ENCODE measurements around the gene USP32.
"Not testable (repeated sequence)": the region's sequence is repeated elsewhere in the genome, so short reads cannot be mapped to it uniquely, and the experiment has no call there.

DNA sequence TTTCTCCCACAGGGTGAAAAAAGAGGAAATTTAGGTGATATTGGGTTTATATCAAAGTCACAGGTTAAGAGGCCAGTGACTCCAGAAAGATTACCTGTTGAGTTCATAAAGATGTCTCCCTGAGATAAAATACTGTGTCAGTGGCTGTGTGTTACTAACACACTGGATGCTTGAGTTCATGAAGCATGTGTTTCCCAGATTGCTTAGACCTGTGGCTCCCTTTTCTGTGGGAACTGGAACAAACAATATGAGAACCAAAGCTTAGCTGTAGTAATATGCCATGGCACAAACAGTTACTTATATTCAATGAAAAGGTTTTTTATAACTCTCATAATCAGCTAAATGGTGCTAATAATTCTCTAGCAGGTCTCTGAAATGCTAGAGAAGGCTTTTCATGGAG lies 180.7 kb downstream of the USP32 start:
- TF ChIP-seq EP300 (IDR thresholded peaks at IDR 0.05; ENCODE audit: borderline replicate concordance in 1 of 2, low read depth in 2 of 2, low read length in 2 of 2); BRCA1 (IDR thresholded peaks at IDR 0.05; ENCODE audit: low read depth, low read length); POLR2A (IDR thresholded peaks at IDR 0.05; ENCODE audit: control extremely low read depth in 1 of 2, low read depth in 2 of 2, low read length in 2 of 2); SP1 (IDR thresholded peaks at IDR 0.05; ENCODE audit: low read depth, low read length); SRF (IDR thresholded peaks at IDR 0.05; ENCODE audit: low read depth, low read length); CTCF (IDR thresholded peaks at IDR 0.05; ENCODE audit: control extremely low read depth in 1 of 3, insufficient read depth in 1 of 3, low read depth in 1 of 3, low read length in 3 of 3): not testable (repeated sequence)
